Measurements from ENCODE around the gene ZNF280D. TPM values are rescaled to one million over a fixed set of nuclear protein-coding genes. Genes with fewer than 3 reads are reported as not detected.

The ZNF280D gene
- total RNA-seq, 2 donors from 2014 or later = 28.3 to 38.7 TPM

DNA sequence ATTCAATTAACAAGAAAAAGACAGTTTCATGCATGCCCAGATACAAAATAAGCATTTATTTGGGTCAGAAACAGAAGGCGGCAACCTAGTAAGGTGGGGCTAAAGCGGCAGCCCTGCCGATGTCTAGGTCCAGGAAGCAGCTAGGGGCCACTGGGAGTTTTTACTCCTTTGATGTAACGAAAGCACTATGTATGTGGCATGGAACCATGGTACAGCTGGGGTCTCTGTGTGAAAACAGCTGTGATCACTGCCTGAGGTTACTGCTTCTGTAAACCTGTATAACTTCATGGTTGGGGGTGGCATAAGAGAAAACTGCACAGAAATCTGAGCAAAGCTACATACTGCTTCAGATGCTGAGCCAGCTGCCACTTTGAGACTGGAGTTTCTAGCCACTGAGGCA is 119.5 kb downstream of the ZNF280D start:
- H3K4me3 ChIP-seq = no peak overlapping the region
- H3K9me3 ChIP-seq = no peaks in the 10 kb centered on the region
- TF ChIP-seq POLR2A (IDR thresholded peaks at IDR 0.05) = no peak
- no peak for TF ChIP-seq CTCF (IDR thresholded peaks at IDR 0.05)
- no peaks in the 10 kb centered on the region for H3K36me3 ChIP-seq (replicated peaks in 1 of 2; ENCODE audit: insufficient read depth in 1 of 2, low read depth in 2 of 2)
- 96 to 97% methylated on average over 4 of the region's 4 CpGs for WGBS, 2 donors
- H3K4me1 ChIP-seq = no peaks in the 10 kb centered on the region
- no peak overlapping the region for H3K27ac ChIP-seq
- intact Hi-C loops (cut with DNase I) = no loop called here
- no peaks in the 10 kb centered on the region for H3K27me3 ChIP-seq
- no peak for DNase-seq
- ATAC-seq = no peak

- H3K9me3 ChIP-seq = peaks cover 0 to 7% (median 0%) of the 10 kb centered on the region in 3 donors
- H3K4me3 ChIP-seq = no peak overlapping the region
- H3K36me3 ChIP-seq (replicated peaks in 1 of 2; ENCODE audit: insufficient read depth in 1 of 2, low read depth in 2 of 2) = no peaks in the 10 kb centered on the region
- DNase-seq = no peak
- H3K27me3 ChIP-seq = no peaks in the 10 kb centered on the region
- WGBS, 2 donors = 30 to 77% methylated on average over 1 of the region's 1 CpG
- H3K4me1 ChIP-seq = no peaks in the 10 kb centered on the region
- TF ChIP-seq CTCF (IDR thresholded peaks at IDR 0.05) (no peak), POLR2A (IDR thresholded peaks at IDR 0.05) (no peak)
- no peak overlapping the region for H3K27ac ChIP-seq
- intact Hi-C loops (cut with DNase I) = no loop called here
- no peak for ATAC-seq
These were observed 124.3 kb downstream of the ZNF280D start for GRCh38 chr15:56608993-56609392.

- no peaks in the 10 kb centered on the region for H3K4me1 ChIP-seq
- DNase-seq (no peak), ATAC-seq (no peak)
- 78 to 85% methylated on average over 1 of the region's 1 CpG for WGBS, 2 donors
- intact Hi-C loops (cut with DNase I) = no loop called here
- H3K27ac ChIP-seq = no peak overlapping the region
- H3K36me3 ChIP-seq (replicated peaks in 1 of 2; ENCODE audit: insufficient read depth in 1 of 2, low read depth in 2 of 2) = no peaks in the 10 kb centered on the region
- TF ChIP-seq POLR2A (IDR thresholded peaks at IDR 0.05) (no peak), CTCF (IDR thresholded peaks at IDR 0.05) (no peak)
- no peak overlapping the region for H3K4me3 ChIP-seq
- no peaks in the 10 kb centered on the region for H3K27me3 ChIP-seq
- peaks cover 0 to 7% (median 0%) of the 10 kb centered on the region in 3 donors for H3K9me3 ChIP-seq
These were observed 125.0 kb downstream of the ZNF280D start for GRCh38 chr15:56608140-56608778.

- ATAC-seq = no peak
These were observed 131.1 kb downstream of the ZNF280D start for GRCh38 chr15:56602253-56602652.

More at GRCh38 chr15:56602253-56602652, 131.1 kb downstream of the ZNF280D start:
- Histone ChIP-seq H3K27me3 (no peaks in the 10 kb centered on the region), H3K4me1 (no peaks in the 10 kb centered on the region), H3K9me3 (peaks cover 0 to 7% (median 0%) of the 10 kb centered on the region in 3 donors), H3K36me3 (replicated peaks in 1 of 2; ENCODE audit: insufficient read depth in 1 of 2, low read depth in 2 of 2) (no peaks in the 10 kb centered on the region), H3K4me3 (no peak overlapping the region), H3K27ac (no peak overlapping the region)
- intact Hi-C loops (cut with DNase I) = no loop called here
- no peak for DNase-seq
- WGBS, 2 donors = 47 to 85% methylated on average over 2 of the region's 2 CpGs
- no peak for TF ChIP-seq POLR2A (IDR thresholded peaks at IDR 0.05)
- TF ChIP-seq CTCF (IDR thresholded peaks at IDR 0.05) = no peak
